Stimulated activated CD4-positive, alpha-beta T cell treated with anti-CD3 and anti-CD28 coated beads, Interleukin-12 subunit alpha, Interleukin-12 subunit beta, amount 100 ng/mL, for 4 hours (primary cell): ENCODE results near the gene MAGEE2.
"Not testable (repeated sequence)": the region's sequence is repeated elsewhere in the genome, so short reads cannot be mapped to it uniquely, and the experiment has no call there.

Experiments used
- DNase-seq: peaks from one replicate; pipeline ENCODE4 v3.0.0-alpha.2; 2020

Gene MAGEE2

GRCh38 chrX:75784680-75785491, at the start of gene MAGEE2:
TSS of gene MAGEE2 (minus strand) at chrX:75785254. CDS start at chrX:75785051, 203 bp downstream.
- peak; percentile 13 for DNase-seq

GRCh38 chrX:75786290-75786689, 1.2 kb upstream of the MAGEE2 start:
- no peak for DNase-seq

- DNase-seq, result no peak
Measured at GRCh38 chrX:75781611-75782010, 3.4 kb downstream of the MAGEE2 start.

GRCh38 chrX:75768063-75768462, 17.0 kb downstream of the MAGEE2 start:
- not testable (repeated sequence) for DNase-seq

- DNase-seq, result no peak
Measured at GRCh38 chrX:75748431-75748830, 36.6 kb downstream of the MAGEE2 start.

GRCh38 chrX:75746891-75747639, 38.0 kb downstream of the MAGEE2 start:
- peak; percentile 42 for DNase-seq
